ENCODE results near the gene TUBB6. TPM values are rescaled to one million over a fixed set of nuclear protein-coding genes. Genes with fewer than 3 reads are reported as not detected.
A peak's percentile ranks its signal among the peaks of the same experiment; 100 is the strongest.

TUBB6 gene
- total RNA-seq, 2 donors from 2014 or later: 71.1 to 109 TPM

DNA sequence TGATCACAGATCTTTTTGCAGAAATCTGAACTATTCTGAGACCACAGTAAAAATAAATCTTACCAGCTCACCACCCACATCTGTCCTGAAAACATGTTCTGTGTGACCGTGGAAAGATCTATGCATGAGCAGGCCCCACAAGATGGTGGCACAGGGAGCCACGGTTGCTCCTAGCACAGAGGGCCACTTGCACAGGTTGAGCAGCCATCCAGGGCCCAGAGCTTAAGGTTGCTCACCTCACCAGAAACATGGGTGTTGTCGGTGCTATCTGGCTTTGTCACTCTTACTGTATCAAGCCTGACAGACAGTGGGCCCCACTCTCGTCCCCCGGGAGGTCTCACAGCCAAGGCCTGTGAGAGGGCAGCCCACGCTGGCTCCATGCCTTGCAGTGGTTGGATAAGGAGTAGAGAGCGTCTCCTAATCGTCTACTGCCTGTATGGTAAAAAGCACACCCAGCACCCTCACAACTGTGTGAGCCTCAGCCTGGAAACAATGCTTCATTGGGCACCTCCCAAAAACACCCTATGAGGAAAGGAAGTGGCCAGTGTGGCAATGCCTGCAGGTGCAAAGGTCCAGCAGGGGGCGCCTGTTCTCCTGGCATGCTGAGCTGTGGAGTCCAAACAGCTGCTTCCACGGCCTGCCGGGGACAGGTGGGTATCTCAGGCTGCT lies 19.6 kb downstream of the TUBB6 start:
- no peaks in the 10 kb centered on the region for H3K9me3 ChIP-seq
- no peaks in the 10 kb centered on the region for H3K27me3 ChIP-seq
- peak overlapping the region in 1 of 4 donors; percentile 50 for H3K27ac ChIP-seq
- peaks cover 4 to 20% of the 10 kb centered on the region in 2 donors for H3K36me3 ChIP-seq (replicated peaks in 1 of 2; ENCODE audit: insufficient read depth in 1 of 2, low read depth in 2 of 2)
- ATAC-seq (peak; percentile 84), DNase-seq (peak; percentile 77 to 88 (median 84))
- TF ChIP-seq, protein P1, sequence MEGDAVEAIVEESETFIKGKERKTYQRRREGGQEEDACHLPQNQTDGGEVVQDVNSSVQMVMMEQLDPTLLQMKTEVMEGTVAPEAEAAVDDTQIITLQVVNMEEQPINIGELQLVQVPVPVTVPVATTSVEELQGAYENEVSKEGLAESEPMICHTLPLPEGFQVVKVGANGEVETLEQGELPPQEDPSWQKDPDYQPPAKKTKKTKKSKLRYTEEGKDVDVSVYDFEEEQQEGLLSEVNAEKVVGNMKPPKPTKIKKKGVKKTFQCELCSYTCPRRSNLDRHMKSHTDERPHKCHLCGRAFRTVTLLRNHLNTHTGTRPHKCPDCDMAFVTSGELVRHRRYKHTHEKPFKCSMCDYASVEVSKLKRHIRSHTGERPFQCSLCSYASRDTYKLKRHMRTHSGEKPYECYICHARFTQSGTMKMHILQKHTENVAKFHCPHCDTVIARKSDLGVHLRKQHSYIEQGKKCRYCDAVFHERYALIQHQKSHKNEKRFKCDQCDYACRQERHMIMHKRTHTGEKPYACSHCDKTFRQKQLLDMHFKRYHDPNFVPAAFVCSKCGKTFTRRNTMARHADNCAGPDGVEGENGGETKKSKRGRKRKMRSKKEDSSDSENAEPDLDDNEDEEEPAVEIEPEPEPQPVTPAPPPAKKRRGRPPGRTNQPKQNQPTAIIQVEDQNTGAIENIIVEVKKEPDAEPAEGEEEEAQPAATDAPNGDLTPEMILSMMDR (IDR thresholded peaks at IDR 0.05): peak; percentile 44 to 77 (median 71)
- no peak for TF ChIP-seq POLR2A (IDR thresholded peaks at IDR 0.05)
- intact Hi-C loops (cut with DNase I): no loop called here
- WGBS, 2 donors: 56 to 69% methylated on average over 7 to 11 of the region's 11 CpGs
- no peak overlapping the region for H3K4me3 ChIP-seq
- H3K4me1 ChIP-seq: peaks cover 8% of the 10 kb centered on the region

DNA sequence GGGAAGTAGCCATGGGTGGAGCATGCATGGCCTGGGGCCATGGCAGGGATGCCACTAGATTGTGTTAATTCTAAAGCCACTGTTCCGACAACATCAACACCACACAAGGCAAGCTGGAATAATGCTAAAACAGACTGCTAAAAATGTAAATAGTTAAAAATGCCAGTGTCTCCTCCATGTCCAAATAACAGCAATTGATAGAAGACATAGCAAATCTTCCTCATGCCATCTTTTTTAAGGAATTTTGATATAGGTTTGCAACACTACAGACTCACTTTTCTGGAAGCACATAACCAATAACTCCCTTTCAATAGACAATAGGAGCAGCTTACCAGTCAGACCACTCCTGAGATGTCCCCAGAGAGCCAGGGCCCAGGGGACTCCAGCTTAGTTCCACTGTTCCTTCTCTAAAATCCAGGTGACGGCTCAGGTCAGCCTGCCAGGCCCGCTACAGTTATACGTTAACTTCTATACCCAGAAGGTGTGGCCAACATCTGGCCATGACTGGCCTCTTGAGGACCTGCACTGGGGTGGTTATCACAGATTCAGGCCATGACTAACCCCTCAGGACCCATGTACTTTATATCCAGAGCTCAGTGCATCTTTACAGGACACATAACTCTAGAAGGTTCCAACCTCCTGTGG lies 20.3 kb downstream of the TUBB6 start:
- Histone ChIP-seq H3K4me3 (no peak overlapping the region), H3K27ac (no peak overlapping the region), H3K27me3 (no peaks in the 10 kb centered on the region), H3K4me1 (peaks cover 8% of the 10 kb centered on the region), H3K9me3 (no peaks in the 10 kb centered on the region), H3K36me3 (replicated peaks in 1 of 2; ENCODE audit: insufficient read depth in 1 of 2, low read depth in 2 of 2) (peaks cover 4 to 20% of the 10 kb centered on the region in 2 donors)
- ATAC-seq (no peak), DNase-seq (no peak)
- TF ChIP-seq, protein P1 (IDR thresholded peaks at IDR 0.05): peak in 1 of 7 experiments; percentile 1
- no peak for TF ChIP-seq POLR2A (IDR thresholded peaks at IDR 0.05)
- intact Hi-C loops (cut with DNase I): no loop called here
- WGBS, 2 donors: 93 to 98% methylated on average over 4 of the region's 4 CpGs

DNA sequence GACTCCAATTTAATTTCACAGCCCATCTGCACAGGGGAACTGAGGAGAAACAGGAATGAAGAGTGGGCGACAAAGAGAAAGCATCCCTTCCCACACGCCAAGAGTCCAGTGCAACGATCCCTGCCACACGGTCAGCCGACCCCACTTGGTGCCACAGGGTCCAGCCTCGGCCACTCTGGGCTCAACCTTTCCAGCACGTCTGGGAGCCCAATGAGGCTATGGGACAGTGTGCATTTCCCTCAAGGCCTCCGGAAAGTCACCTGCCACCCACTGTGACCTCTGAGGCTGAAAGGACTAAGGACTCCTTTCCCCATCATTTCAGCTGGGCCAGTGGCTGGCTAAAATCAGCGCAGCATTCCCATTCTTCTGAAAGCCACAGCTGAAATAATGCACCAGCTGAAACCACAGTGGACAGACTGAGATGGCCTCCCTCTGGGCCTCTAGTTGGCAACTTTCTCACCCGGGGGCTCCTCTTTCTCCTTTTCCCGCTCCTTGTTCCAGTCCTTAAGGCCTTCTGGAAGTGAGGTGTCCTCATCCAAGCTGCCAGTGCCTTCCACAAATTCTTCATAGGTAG lies 21.2 kb downstream of the TUBB6 start:
- ATAC-seq (no peak), DNase-seq (no peak)
- intact Hi-C loops (cut with DNase I): no loop called here

DNA sequence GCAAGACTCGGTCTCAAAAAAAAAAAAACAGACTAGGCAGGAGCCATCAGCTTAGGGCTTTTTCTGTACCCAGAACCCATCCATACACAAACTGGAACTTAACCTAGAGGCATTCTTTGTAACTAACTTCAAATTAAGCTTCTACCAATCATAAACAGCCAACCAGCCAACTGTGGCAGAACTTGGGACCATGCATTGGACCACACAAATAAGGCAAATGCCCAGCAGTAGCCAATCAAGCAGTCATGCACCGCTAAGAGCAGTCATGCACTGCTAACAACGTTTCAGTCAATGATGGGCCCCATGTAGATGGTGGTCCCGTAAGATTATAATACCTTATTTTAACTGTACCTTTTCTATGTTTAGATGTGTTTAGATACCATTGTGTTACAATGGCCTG lies 22.7 kb downstream of the TUBB6 start:
- intact Hi-C loops (cut with DNase I): no loop called here
- no peak for DNase-seq
- ATAC-seq: no peak
- Histone ChIP-seq H3K27ac (no peak overlapping the region), H3K4me1 (peaks cover 8% of the 10 kb centered on the region), H3K27me3 (no peaks in the 10 kb centered on the region), H3K36me3 (replicated peaks in 1 of 2; ENCODE audit: insufficient read depth in 1 of 2, low read depth in 2 of 2) (peaks cover 4 to 12% of the 10 kb centered on the region in 2 donors), H3K9me3 (no peaks in the 10 kb centered on the region), H3K4me3 (no peak overlapping the region)
- no peak for TF ChIP-seq POLR2A (IDR thresholded peaks at IDR 0.05)
- TF ChIP-seq, protein P1 (IDR thresholded peaks at IDR 0.05): no peak
- WGBS, 2 donors: 88 to 91% methylated on average over 4 of the region's 4 CpGs

More for the DNA sequence above, 21.2 kb downstream of the TUBB6 start:
- TF ChIP-seq POLR2A (IDR thresholded peaks at IDR 0.05): no peak
- TF ChIP-seq, protein P1 (IDR thresholded peaks at IDR 0.05): no peak
- 92 to 94% methylated on average over 11 of the region's 11 CpGs for WGBS, 2 donors
- Histone ChIP-seq H3K36me3 (replicated peaks in 1 of 2; ENCODE audit: insufficient read depth in 1 of 2, low read depth in 2 of 2) (peaks cover 4 to 23% of the 10 kb centered on the region in 2 donors), H3K27ac (no peak overlapping the region), H3K9me3 (no peaks in the 10 kb centered on the region), H3K4me3 (no peak overlapping the region), H3K4me1 (peaks cover 8% of the 10 kb centered on the region), H3K27me3 (no peaks in the 10 kb centered on the region)
